C4-2B (cell line): ENCODE measurements around the gene IL1RAPL2.

ENCODE experiments used
- ZFX ChIP-seq: fragments of 450-650 bp; IDR thresholded peaks from 2 replicates; pipeline ENCODE4 v1.6.1; 2017
- TF ChIP-seq, protein P1 (sequence below): fragments of 450-650 bp; conservative IDR thresholded peaks from 2 replicates; pipeline ENCODE4 v1.5.1; 2017; ENCODE audit warnings: mild to moderate bottlenecking

DNA sequence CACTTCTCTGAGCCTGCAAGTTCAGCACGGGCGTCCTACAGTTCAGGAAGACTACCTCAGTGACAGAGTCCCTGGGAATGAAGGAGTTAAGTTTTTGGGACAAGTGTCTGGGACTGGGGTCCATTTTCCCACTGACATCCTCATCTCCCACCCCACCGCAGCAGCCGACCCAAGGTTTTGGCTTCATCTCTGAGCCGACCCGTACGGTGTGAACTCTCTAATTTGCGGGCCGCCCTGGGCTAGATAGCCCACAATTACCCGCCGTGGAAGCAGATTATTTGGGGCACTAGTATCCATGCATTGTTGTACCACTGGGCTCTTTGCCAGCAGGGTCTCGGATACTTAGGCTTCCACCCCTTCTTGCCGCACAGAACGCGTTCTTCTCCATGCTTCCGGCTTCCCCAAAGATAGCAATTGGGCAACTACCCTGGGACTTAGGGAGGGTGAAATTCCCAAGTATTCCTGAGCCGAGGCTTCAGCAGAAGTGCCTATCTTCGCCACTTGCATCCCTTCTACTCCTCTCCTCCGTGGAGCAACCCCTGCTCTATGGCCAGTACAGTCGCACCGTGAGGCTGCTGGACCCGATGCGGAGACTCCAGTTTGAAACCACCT, 2.4 kb downstream of the IL1RAPL2 start:
- TF ChIP-seq, protein P1, sequence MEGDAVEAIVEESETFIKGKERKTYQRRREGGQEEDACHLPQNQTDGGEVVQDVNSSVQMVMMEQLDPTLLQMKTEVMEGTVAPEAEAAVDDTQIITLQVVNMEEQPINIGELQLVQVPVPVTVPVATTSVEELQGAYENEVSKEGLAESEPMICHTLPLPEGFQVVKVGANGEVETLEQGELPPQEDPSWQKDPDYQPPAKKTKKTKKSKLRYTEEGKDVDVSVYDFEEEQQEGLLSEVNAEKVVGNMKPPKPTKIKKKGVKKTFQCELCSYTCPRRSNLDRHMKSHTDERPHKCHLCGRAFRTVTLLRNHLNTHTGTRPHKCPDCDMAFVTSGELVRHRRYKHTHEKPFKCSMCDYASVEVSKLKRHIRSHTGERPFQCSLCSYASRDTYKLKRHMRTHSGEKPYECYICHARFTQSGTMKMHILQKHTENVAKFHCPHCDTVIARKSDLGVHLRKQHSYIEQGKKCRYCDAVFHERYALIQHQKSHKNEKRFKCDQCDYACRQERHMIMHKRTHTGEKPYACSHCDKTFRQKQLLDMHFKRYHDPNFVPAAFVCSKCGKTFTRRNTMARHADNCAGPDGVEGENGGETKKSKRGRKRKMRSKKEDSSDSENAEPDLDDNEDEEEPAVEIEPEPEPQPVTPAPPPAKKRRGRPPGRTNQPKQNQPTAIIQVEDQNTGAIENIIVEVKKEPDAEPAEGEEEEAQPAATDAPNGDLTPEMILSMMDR = no peak
- no peak for TF ChIP-seq ZFX
